Dendritic cell treated with granulocyte-macrophage colony-stimulating factor and Interleukin-4, amounts not matched to agents 40 ng/mL and 50 ng/mL, for 4 days (primary cell): ENCODE measurements around the gene BEGAIN.
A peak's percentile ranks its signal among the peaks of the same experiment; 100 is the strongest.

Experiments used
- H3K27ac Mint-ChIP-seq: one replicate; pipeline ENCODE4 v1.8.0; 2022; ENCODE audit warnings: mild to moderate bottlenecking, mixed read lengths
- H3K27me3 Mint-ChIP-seq: one replicate; pipeline ENCODE4 v1.8.0; 2022; ENCODE audit warnings: mild to moderate bottlenecking, mixed read lengths
- H3K36me3 Mint-ChIP-seq: one replicate; pipeline ENCODE4 v1.8.0; 2022; ENCODE audit warnings: low read depth, mixed read lengths
- H3K4me1 Mint-ChIP-seq: one replicate; pipeline ENCODE4 v1.8.0; 2022; ENCODE audit warnings: low read depth, mixed read lengths
- H3K4me3 Mint-ChIP-seq: one replicate; pipeline ENCODE4 v1.8.0; 2022; ENCODE audit warnings: mild to moderate bottlenecking, moderate library complexity, mixed read lengths
- H3K9me3 Mint-ChIP-seq: one replicate; pipeline ENCODE4 v1.8.0; 2022; ENCODE audit warnings: mixed read lengths
- intact Hi-C: fragments of 100-400 bp; cut with micrococcal nuclease; formaldehyde crosslinking; loops from one replicate; pipeline ENCODE4 v1.15.0; 2022

The BEGAIN gene

GRCh38 chr14:100586403-100587085 is 673 bp downstream of the BEGAIN start:
- no peaks in the 10 kb centered on the region for H3K4me1 Mint-ChIP-seq
- H3K9me3 Mint-ChIP-seq: no peaks in the 10 kb centered on the region
- H3K36me3 Mint-ChIP-seq: no peaks in the 10 kb centered on the region
- peaks cover 77% of the 10 kb centered on the region for H3K27me3 Mint-ChIP-seq
- intact Hi-C loops: no loop called here
- peak overlapping the region; percentile 5 for H3K4me3 Mint-ChIP-seq
- H3K27ac Mint-ChIP-seq: no peak overlapping the region

GRCh38 chr14:100586153-100586402 is 1.1 kb downstream of the BEGAIN start:
- H3K4me3 Mint-ChIP-seq: no peak overlapping the region
- intact Hi-C loops: no loop called here
- no peaks in the 10 kb centered on the region for H3K36me3 Mint-ChIP-seq
- peaks cover 76% of the 10 kb centered on the region for H3K27me3 Mint-ChIP-seq
- H3K4me1 Mint-ChIP-seq: no peaks in the 10 kb centered on the region
- no peaks in the 10 kb centered on the region for H3K9me3 Mint-ChIP-seq
- H3K27ac Mint-ChIP-seq: no peak overlapping the region

- peaks cover 71% of the 10 kb centered on the region for H3K27me3 Mint-ChIP-seq
Measured at GRCh38 chr14:100585448-100586152, 1.6 kb downstream of the BEGAIN start.

GRCh38 chr14:100584056-100585031 is 2.9 kb downstream of the BEGAIN start:
- Mint-ChIP-seq H3K4me3 (no peak overlapping the region), H3K36me3 (no peaks in the 10 kb centered on the region), H3K27ac (no peak overlapping the region), H3K4me1 (no peaks in the 10 kb centered on the region), H3K9me3 (no peaks in the 10 kb centered on the region), H3K27me3 (peaks cover 58% of the 10 kb centered on the region)
- intact Hi-C loops: no loop called here

More at GRCh38 chr14:100585448-100586152, 1.6 kb downstream of the BEGAIN start:
- intact Hi-C loops: no loop called here
- Mint-ChIP-seq H3K9me3 (no peaks in the 10 kb centered on the region), H3K4me1 (no peaks in the 10 kb centered on the region), H3K36me3 (no peaks in the 10 kb centered on the region), H3K4me3 (no peak overlapping the region), H3K27ac (no peak overlapping the region)

GRCh38 chr14:100583245-100583644 is 4.0 kb downstream of the BEGAIN start:
- Mint-ChIP-seq H3K27me3 (peaks cover 50% of the 10 kb centered on the region), H3K36me3 (no peaks in the 10 kb centered on the region), H3K27ac (no peak overlapping the region), H3K9me3 (no peaks in the 10 kb centered on the region), H3K4me1 (no peaks in the 10 kb centered on the region), H3K4me3 (no peak overlapping the region)
- intact Hi-C loops: no loop called here

- Mint-ChIP-seq H3K4me1 (no peaks in the 10 kb centered on the region), H3K27ac (no peak overlapping the region), H3K36me3 (no peaks in the 10 kb centered on the region), H3K4me3 (no peak overlapping the region), H3K27me3 (peaks cover 44% of the 10 kb centered on the region), H3K9me3 (no peaks in the 10 kb centered on the region)
- intact Hi-C loops: no loop called here
Measured at GRCh38 chr14:100582496-100583165, 4.6 kb downstream of the BEGAIN start.

- Mint-ChIP-seq H3K27me3 (peaks cover 42% of the 10 kb centered on the region), H3K4me3 (no peak overlapping the region), H3K4me1 (no peaks in the 10 kb centered on the region), H3K36me3 (no peaks in the 10 kb centered on the region), H3K27ac (no peak overlapping the region), H3K9me3 (no peaks in the 10 kb centered on the region)
- intact Hi-C loops: no loop called here
Measured at GRCh38 chr14:100581228-100582145, 5.7 kb downstream of the BEGAIN start.

- Mint-ChIP-seq H3K9me3 (no peaks in the 10 kb centered on the region), H3K27ac (no peak overlapping the region), H3K27me3 (peaks cover 34% of the 10 kb centered on the region), H3K4me3 (no peak overlapping the region), H3K36me3 (no peaks in the 10 kb centered on the region), H3K4me1 (no peaks in the 10 kb centered on the region)
- intact Hi-C loops: no loop called here
Measured at GRCh38 chr14:100580316-100581227, 6.6 kb downstream of the BEGAIN start.

GRCh38 chr14:100578552-100578951 is 8.7 kb downstream of the BEGAIN start:
- no peak overlapping the region for H3K27ac Mint-ChIP-seq
- intact Hi-C loops: no loop called here

GRCh38 chr14:100577986-100578431 is 9.2 kb downstream of the BEGAIN start:
- H3K27ac Mint-ChIP-seq: no peak overlapping the region
- peaks cover 30% of the 10 kb centered on the region for H3K27me3 Mint-ChIP-seq
- H3K36me3 Mint-ChIP-seq: no peaks in the 10 kb centered on the region
- H3K9me3 Mint-ChIP-seq: no peaks in the 10 kb centered on the region
- intact Hi-C loops: no loop called here
- H3K4me3 Mint-ChIP-seq: no peak overlapping the region
- H3K4me1 Mint-ChIP-seq: no peaks in the 10 kb centered on the region

More at GRCh38 chr14:100578552-100578951, 8.7 kb downstream of the BEGAIN start:
- Mint-ChIP-seq H3K36me3 (no peaks in the 10 kb centered on the region), H3K4me1 (no peaks in the 10 kb centered on the region), H3K4me3 (no peak overlapping the region), H3K27me3 (peaks cover 30% of the 10 kb centered on the region), H3K9me3 (no peaks in the 10 kb centered on the region)

GRCh38 chr14:100577321-100577985 is 9.8 kb downstream of the BEGAIN start:
- no peak overlapping the region for H3K27ac Mint-ChIP-seq

More at GRCh38 chr14:100577321-100577985, 9.8 kb downstream of the BEGAIN start:
- H3K4me3 Mint-ChIP-seq: no peak overlapping the region
- peaks cover 4% of the 10 kb centered on the region for H3K4me1 Mint-ChIP-seq
- H3K36me3 Mint-ChIP-seq: no peaks in the 10 kb centered on the region
- H3K27me3 Mint-ChIP-seq: peaks cover 32% of the 10 kb centered on the region
- intact Hi-C loops: no loop called here
- no peaks in the 10 kb centered on the region for H3K9me3 Mint-ChIP-seq
